Progenitor cell of endocrine pancreas (in vitro differentiated cells): ENCODE results near the gene FBXL22. TPM values are rescaled to one million over a fixed set of nuclear protein-coding genes. Genes with fewer than 3 reads are reported as not detected.
A peak's percentile ranks its signal among the peaks of the same experiment; 100 is the strongest.

Source experiments
- DNase-seq: peaks from one replicate; pipeline ENCODE4 v3.0.0; 2021; ENCODE audit warnings: low spot score; ENCODE audit not compliant: unreplicated experiment
- H3K27ac Mint-ChIP-seq: 2 replicates; pipeline ENCODE4 v1.8.0; 2021; ENCODE audit warnings: mild to moderate bottlenecking, moderate library complexity, mixed read lengths
- H3K27me3 Mint-ChIP-seq: 2 replicates; pipeline ENCODE4 v1.8.0; 2021; ENCODE audit warnings: mixed read lengths
- H3K36me3 Mint-ChIP-seq: 2 replicates; pipeline ENCODE4 v1.8.0; 2022; ENCODE audit warnings: mixed read lengths; ENCODE audit not compliant: insufficient read depth
- H3K4me1 Mint-ChIP-seq: 2 replicates; pipeline ENCODE4 v1.8.0; 2021; ENCODE audit warnings: low read depth, mixed read lengths
- H3K4me3 Mint-ChIP-seq: 2 replicates; pipeline ENCODE4 v1.8.0; 2021; ENCODE audit warnings: low read depth, mild to moderate bottlenecking, moderate library complexity, mixed read lengths
- H3K9me3 Mint-ChIP-seq: 2 replicates; pipeline ENCODE4 v1.8.0; 2021; ENCODE audit warnings: low read depth, mixed read lengths
- CTCF ChIP-seq: fragments of 200-600 bp; sonication (generic); IDR thresholded peaks from one replicate; pipeline ENCODE4 v1.5.0; 2021; ENCODE audit warnings: antibody characterized with exemption, mild to moderate bottlenecking; ENCODE audit not compliant: unreplicated experiment
- total RNA-seq: library from RNA; stranded (reverse); gene quantifications from 2 replicates; pipeline ENCODE4 v1.2.1, GENCODE V29; 2021

The FBXL22 gene
- total RNA-seq, 1 donor from 2014 or later = 0.31 TPM

GRCh38 chr15:63598473-63599400, 1.6 kb downstream of the FBXL22 start:
- Mint-ChIP-seq H3K9me3 (no peaks in the 10 kb centered on the region), H3K4me3 (no peak overlapping the region)
- no peak for DNase-seq

DNA sequence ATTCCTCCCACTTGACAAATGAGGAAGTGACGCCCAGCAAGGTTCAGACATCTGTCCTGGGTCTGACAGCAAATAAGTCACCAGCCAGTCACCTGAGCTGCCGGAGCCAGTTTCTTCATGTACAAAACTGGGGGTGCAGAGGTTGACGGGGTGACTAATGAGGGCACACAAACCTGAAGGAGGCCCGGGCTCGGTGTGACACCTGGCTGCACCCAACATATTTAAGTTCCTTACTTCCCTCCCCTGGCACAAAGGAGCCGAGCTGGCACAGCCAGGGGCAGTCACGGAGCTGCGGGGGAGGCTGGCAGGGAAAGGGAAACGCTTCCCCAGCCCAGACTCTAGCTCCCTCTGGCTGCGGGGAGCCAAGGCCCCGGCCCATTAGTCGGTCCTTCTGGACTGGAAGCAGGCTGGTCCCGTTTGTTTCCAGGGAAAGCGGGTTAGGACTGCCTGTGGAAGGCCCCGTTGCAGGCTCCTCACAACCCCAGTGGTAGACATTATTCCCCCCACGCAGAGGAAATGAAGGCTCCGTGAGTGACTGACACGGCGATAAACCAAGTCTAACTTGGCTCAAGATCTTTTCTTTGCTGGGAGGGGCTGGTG, 2.3 kb downstream of the FBXL22 start:
- DNase-seq = no peak
- H3K27me3 Mint-ChIP-seq = peaks cover 13% of the 10 kb centered on the region
- no peaks in the 10 kb centered on the region for H3K9me3 Mint-ChIP-seq
- TF ChIP-seq CTCF = peak; percentile 12
- H3K36me3 Mint-ChIP-seq = no peaks in the 10 kb centered on the region
- peak overlapping the region; percentile 68 for H3K4me3 Mint-ChIP-seq
- peaks cover 24% of the 10 kb centered on the region for H3K4me1 Mint-ChIP-seq
- H3K27ac Mint-ChIP-seq = no peak overlapping the region

More at GRCh38 chr15:63598473-63599400, 1.6 kb downstream of the FBXL22 start:
- H3K36me3 Mint-ChIP-seq = peaks cover 2% of the 10 kb centered on the region
- H3K4me1 Mint-ChIP-seq = peaks cover 24% of the 10 kb centered on the region
- H3K27me3 Mint-ChIP-seq = peaks cover 13% of the 10 kb centered on the region
- no peak for TF ChIP-seq CTCF
- H3K27ac Mint-ChIP-seq = peak overlapping the region; percentile 69

DNA sequence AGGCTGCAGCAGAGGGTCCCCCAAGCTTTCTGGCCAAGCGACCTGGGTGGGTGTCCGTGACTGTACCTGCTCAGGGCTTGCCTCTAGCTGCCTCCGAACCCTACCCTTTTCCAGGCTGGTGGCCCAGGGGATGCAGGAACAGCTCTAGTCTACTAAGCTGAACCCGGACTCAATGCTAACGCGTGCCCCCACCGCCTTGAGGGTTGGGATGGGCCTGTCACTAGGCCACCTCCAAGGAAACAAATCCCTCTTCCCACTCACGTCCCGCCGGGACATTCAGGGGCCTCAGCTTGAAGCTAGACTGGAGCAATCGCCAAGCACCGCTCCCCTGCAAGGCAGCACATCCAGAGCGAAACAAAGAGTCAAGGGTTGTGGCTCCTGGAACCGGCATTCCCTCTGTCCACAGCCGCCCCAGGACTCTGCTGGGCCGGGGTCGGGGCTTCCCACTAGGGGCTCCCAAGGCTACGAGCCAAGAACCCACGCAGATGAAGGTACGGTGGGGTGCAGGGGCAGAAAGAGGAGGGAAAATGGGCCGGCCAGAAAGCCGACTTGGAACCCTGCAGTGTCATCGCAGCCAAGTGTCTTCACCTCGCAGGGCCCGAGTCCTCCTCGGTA, 2.9 kb downstream of the FBXL22 start:
- Mint-ChIP-seq H3K4me3 (peak overlapping the region; percentile 68), H3K27me3 (peaks cover 13% of the 10 kb centered on the region), H3K36me3 (no peaks in the 10 kb centered on the region), H3K27ac (peak overlapping the region; percentile 29), H3K4me1 (peaks cover 24% of the 10 kb centered on the region), H3K9me3 (no peaks in the 10 kb centered on the region)
- no peak for TF ChIP-seq CTCF
- no peak for DNase-seq

- Mint-ChIP-seq H3K27me3 (peaks cover 13% of the 10 kb centered on the region), H3K4me3 (peak overlapping the region; percentile 87), H3K4me1 (peaks cover 24% of the 10 kb centered on the region), H3K9me3 (no peaks in the 10 kb centered on the region), H3K27ac (peak overlapping the region; percentile 37), H3K36me3 (no peaks in the 10 kb centered on the region)
- TF ChIP-seq CTCF = no peak
- DNase-seq = peak; percentile 70
Observed at GRCh38 chr15:63600616-63601025, 3.4 kb downstream of the FBXL22 start.

DNA sequence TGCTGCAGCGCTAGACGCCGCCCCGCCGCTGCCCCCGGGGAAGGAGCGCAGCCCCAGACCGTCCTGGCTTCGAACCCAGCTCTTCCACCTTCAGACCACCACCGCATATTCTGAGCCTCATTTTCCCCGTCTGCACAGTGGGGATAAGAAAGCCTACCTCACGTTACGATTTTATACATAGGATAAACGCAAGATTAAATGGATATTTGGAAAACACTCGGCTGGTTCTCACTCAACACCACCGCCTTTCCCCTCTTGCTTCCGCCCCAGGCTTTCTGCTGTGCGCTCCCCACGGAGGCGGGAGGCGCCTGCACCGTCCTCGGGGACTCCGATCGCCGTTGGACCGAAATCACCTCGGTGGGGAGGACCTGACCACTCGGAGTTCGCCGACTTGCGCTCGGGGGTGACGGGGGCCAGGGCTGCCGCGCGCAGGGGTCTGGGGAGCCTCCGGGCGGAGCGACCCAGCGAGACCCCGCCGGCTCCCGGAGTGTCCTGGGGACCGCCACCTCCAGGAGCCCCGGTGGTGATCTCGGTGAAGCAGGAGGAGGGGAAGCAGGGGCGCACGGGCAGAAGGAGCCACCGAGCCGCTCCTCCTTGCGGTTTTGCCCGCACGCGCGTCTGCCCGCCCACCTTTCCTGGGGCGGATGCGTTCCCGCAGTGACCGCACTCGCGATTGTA, 4.0 kb downstream of the FBXL22 start:
- Mint-ChIP-seq H3K27me3 (peaks cover 13% of the 10 kb centered on the region), H3K4me1 (peaks cover 24% of the 10 kb centered on the region), H3K9me3 (no peaks in the 10 kb centered on the region), H3K36me3 (no peaks in the 10 kb centered on the region), H3K27ac (peak overlapping the region; percentile 87), H3K4me3 (peak overlapping the region; percentile 87)
- DNase-seq = peak; percentile 27
- TF ChIP-seq CTCF = peak; percentile 8
